Cardiac fibroblast (primary cell): ENCODE data around the gene ITGA3.

Experiments used
- DNase-seq, 2 donors: peaks; one replicate each; pipeline versions ENCODE4 v3.0.0 to v3.0.0-alpha.2; 2010; ENCODE audit warnings: low read depth in 2 of 2
- H3K4me3 ChIP-seq, 2 donors: replicated peaks in 1 of 2; 1 replicate in 1 of 2; 2 replicates in 1 of 2; pipeline ENCODE4 v1.5.1; 2011; ENCODE audit warnings: low read depth in 2 of 2, low read length in 2 of 2, mild to moderate bottlenecking in 2 of 2, moderate library complexity in 1 of 2
- TF ChIP-seq, protein P1 (sequence below): IDR thresholded peaks from one replicate; pipeline ENCODE4 v1.5.1; 2011; ENCODE audit warnings: low read depth, mild to moderate bottlenecking, low read length, inconsistent platforms

Gene ITGA3

DNA sequence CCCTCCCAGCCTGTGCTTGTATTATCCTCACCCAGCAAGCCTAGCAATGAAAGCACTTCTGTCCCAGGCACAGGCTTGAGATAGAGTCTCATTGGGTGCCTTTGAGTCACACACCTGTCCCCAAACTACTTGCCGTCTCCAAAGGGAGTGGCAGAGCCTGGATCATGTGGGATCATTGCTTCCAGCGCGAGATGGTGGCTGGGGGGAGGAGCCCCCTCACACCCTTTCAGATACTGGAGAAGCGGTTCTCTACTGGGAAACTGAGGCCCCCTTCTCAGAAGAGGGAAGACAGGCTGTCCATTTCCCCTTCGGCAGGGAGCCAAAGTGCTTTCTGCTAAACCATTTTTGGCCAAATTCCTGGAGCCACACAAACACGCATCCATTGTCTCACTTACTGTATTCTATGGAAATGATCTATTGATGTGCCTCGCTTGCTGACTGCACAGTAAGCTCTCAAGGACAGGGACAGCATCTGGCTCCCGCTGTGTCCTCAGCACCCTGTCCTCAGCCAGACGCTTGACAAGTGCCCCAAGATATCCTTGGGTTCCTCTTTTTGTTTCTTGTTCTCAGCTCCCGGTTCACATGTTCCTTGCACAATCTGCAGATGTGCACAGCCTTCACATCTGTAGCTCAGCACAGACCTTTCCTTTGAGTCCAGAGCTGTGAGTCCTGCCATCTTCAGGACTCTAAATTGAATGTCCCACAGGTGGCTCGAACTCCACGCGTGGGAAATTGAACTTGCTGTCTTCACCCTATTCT lies 34.9 kb upstream of the ITGA3 start:
- no peak for DNase-seq
- H3K4me3 ChIP-seq = no peak overlapping the region
- TF ChIP-seq, protein P1, sequence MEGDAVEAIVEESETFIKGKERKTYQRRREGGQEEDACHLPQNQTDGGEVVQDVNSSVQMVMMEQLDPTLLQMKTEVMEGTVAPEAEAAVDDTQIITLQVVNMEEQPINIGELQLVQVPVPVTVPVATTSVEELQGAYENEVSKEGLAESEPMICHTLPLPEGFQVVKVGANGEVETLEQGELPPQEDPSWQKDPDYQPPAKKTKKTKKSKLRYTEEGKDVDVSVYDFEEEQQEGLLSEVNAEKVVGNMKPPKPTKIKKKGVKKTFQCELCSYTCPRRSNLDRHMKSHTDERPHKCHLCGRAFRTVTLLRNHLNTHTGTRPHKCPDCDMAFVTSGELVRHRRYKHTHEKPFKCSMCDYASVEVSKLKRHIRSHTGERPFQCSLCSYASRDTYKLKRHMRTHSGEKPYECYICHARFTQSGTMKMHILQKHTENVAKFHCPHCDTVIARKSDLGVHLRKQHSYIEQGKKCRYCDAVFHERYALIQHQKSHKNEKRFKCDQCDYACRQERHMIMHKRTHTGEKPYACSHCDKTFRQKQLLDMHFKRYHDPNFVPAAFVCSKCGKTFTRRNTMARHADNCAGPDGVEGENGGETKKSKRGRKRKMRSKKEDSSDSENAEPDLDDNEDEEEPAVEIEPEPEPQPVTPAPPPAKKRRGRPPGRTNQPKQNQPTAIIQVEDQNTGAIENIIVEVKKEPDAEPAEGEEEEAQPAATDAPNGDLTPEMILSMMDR = no peak

DNA sequence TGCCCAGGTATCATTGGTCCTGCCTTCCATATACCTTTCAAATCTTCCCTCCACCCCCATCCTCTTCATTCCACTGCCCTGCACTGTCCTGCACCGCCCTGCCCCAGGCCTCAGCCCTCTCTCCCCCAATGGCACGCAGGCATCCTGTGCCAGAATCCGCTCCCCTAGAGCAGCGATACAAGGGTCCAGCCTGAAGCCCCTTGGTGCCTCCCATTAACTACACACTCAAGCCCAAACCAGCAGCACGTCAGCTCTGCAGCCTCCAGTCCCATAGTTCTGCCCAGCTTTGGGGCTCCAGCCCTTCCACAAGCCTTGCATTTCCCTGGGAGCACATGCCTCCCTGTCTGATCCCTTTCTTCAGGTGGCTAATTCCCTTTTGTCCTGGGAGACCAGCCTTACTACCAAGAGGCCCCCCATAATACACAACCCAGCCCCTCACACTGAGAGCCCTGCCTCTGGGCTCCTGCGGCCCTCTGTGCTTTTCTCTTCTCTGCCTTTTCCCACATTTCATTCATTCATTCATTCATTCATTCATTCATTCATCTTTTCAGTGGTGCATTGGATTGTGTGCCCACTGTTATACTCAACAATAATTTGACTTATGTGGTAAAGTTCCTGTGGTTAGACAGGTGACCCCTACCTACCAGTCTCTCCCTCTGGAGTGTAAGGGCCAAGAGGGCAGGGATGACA lies 34.1 kb upstream of the ITGA3 start:
- no peak for DNase-seq
- TF ChIP-seq, protein P1 = no peak
- H3K4me3 ChIP-seq = no peak overlapping the region

DNA sequence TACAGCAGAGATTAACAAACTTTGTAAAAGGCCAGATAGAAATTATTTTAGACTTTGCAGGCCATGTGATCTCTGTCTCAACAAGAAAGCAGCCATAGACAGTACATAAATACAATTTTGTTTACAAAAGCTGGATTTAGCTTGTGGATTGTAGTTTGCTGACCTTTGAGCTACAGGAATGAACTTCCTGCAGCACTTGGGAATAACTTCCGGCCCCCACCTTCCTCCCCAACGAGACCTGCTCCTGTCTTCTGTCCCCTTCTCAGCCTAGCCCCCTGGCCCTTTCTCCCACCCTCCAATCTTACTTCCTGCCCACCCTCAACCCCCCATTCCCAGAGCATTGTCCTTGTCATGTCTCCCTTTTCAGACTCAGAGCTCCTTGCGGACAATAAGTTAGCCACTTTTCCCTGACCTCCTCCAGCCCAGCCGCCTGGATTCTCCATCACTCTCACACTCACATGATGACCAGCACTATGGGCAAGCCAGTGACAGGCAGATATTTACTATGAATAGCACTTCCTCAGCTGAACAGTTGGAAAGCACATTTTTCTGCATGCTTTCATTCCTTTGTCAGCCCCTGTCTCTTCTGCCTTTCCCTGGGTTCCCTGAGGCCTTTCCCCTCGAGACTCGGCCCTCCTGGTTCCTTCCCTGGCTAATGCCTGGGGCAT lies 33.3 kb upstream of the ITGA3 start:
- TF ChIP-seq, protein P1 = no peak
- H3K4me3 ChIP-seq = no peak overlapping the region

DNA sequence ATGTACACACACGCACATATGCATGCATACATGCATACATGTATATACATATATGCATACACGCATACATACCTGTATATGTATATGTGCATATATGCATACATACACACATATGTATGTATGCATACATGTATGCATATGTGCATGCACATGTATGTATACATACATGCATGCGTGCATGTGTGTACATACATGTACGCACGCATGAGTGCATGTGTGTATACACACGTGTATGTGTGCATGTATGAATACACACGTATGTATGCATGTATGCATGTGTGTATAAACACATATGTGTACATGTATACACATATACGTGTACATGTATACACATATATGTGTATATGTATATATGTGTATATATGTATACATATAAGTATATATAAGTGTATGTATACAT lies 32.4 kb upstream of the ITGA3 start:
- no peak overlapping the region for H3K4me3 ChIP-seq
- TF ChIP-seq, protein P1 = no peak
- no peak for DNase-seq

More for the DNA sequence above, 33.3 kb upstream of the ITGA3 start:
- DNase-seq = no peak

DNA sequence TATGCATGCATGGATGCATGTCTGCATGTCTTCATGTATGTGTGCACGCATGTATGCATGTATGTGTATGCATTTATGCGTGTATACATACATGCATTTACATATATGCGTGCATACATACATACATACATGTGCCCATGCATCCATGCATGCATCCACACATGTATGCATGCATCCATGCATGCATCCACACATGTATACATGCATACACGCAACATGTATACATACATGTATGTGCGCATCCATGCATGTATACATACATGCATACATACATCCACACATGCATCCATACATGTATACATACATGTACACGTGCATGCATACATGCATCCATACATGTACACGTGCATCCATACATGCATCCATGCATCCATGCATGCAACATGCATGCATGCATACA lies 31.1 kb upstream of the ITGA3 start:
- TF ChIP-seq, protein P1 = no peak
- no peak for DNase-seq
- H3K4me3 ChIP-seq = no peak overlapping the region

DNA sequence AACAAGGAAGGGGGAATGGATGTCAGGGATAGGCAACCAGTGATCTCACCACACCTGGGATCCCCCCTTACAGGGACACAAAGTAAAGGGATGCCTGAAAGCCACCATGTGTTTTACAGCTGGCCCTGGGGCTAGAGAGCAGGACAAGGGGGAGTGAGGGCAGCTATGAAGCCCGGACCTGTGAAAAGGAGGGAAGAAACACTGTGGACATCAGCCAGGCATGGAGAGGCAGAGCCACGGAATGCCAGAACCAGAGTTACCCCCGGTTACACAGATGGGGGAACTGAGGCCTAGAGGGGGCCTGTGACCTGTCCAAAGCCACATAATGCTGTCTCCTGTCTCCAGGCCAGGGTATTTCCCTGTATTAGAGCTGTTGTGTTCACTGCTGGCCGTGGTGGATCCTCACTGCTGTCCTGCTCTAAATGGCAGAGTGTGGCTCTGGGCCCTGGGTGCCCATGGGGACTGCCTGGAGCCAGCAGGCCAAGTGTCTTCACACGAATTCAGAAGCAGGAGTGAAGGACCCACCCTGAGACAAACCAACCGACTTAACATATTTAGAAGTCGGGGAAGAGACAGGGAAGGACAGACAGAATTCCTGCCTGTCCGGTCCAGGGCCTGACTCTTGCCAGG lies 29.7 kb upstream of the ITGA3 start:
- DNase-seq = no peak
- TF ChIP-seq, protein P1 = no peak
- H3K4me3 ChIP-seq = no peak overlapping the region
